ENCODE measurements around the gene DYNC1I1. TPM values are rescaled to one million over a fixed set of nuclear protein-coding genes. Genes with fewer than 3 reads are reported as not detected.

Gene DYNC1I1
- total RNA-seq, 1 experiment from 2014 or later, result 8.3 TPM

DNA sequence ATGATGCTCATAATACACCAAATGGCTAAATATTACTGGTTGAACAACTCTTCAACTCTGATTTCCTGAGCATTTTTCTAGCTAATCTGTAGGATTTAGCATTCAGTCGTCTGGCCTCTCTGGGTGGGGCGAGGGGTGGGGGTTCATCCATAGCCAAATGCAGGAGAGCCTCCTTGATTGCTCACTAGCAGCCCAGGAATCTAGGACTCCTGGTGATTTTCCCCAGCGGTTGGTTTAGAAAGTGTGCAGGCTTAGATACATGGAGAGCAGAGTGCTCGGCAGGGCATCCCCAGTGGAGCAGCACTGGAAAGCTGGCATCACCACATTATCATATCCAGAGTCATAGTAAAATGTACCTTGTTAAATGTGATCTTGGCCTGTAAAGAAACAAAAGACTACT lies 136.1 kb downstream of the DYNC1I1 start:
- H3K36me3 Mint-ChIP-seq (ENCODE audit: insufficient read depth, unreplicated experiment), result no peaks in the 10 kb centered on the region
- H3K4me3 Mint-ChIP-seq (ENCODE audit: unreplicated experiment), result no peak overlapping the region
- no peaks in the 10 kb centered on the region for H3K9me3 Mint-ChIP-seq (ENCODE audit: unreplicated experiment)
- no peaks in the 10 kb centered on the region for H3K4me1 Mint-ChIP-seq (ENCODE audit: low read depth, unreplicated experiment)
- CTCF ChIA-PET, result no interaction called here
- no peak for DNase-seq
- H3K36me3 ChIP-seq (ENCODE audit: control insufficient read depth, insufficient read depth, low read length), result no peaks in the 10 kb centered on the region
- TF ChIP-seq, protein P1, sequence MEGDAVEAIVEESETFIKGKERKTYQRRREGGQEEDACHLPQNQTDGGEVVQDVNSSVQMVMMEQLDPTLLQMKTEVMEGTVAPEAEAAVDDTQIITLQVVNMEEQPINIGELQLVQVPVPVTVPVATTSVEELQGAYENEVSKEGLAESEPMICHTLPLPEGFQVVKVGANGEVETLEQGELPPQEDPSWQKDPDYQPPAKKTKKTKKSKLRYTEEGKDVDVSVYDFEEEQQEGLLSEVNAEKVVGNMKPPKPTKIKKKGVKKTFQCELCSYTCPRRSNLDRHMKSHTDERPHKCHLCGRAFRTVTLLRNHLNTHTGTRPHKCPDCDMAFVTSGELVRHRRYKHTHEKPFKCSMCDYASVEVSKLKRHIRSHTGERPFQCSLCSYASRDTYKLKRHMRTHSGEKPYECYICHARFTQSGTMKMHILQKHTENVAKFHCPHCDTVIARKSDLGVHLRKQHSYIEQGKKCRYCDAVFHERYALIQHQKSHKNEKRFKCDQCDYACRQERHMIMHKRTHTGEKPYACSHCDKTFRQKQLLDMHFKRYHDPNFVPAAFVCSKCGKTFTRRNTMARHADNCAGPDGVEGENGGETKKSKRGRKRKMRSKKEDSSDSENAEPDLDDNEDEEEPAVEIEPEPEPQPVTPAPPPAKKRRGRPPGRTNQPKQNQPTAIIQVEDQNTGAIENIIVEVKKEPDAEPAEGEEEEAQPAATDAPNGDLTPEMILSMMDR (IDR thresholded peaks at IDR 0.05; ENCODE audit: insufficient read depth in 1 of 2, low read depth in 1 of 2, low read length in 1 of 2, severe bottlenecking in 1 of 2, unreplicated experiment in 1 of 2), result no peak
- H3K27me3 Mint-ChIP-seq (ENCODE audit: insufficient read depth, unreplicated experiment), result peaks cover 3% of the 10 kb centered on the region
- no peak overlapping the region for H3K27ac Mint-ChIP-seq (ENCODE audit: unreplicated experiment)
- no peaks in the 10 kb centered on the region for H3K27me3 ChIP-seq (replicated peaks; ENCODE audit: control insufficient read depth, insufficient read depth, low read length)
- no peaks in the 10 kb centered on the region for H3K9me3 ChIP-seq
- POLR2A ChIA-PET, result no interaction called here
- no TSS peak for BruUV-seq (replicated peaks)
- no peaks in the 10 kb centered on the region for H3K4me1 ChIP-seq
- intact Hi-C loops (cut with micrococcal nuclease; ENCODE audit: unreplicated experiment), result no loop called here
- no peak overlapping the region for H3K4me3 ChIP-seq (ENCODE audit: low read depth, low read length)

DNA sequence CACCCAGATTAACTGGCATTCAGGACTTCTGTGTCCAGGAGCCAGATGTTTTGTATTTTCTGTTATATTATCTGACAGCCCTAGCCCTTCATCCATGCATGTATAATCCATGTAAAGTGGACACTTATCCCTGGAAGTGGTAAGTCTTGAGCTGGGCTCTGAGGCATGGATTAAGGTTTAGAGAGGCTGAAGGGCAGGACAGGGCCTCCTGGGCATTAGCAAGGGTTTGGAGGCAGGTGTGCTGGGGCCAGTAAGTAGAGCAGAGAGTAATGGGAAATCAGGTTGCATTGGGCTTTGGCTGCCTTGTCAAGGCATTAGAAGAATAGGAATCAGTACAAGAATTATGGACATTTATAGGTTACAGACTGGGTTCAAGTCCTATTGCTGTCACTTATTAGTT lies 138.0 kb downstream of the DYNC1I1 start:
- Histone ChIP-seq H3K4me3 (ENCODE audit: low read depth, low read length) (no peak overlapping the region), H3K27me3 (replicated peaks; ENCODE audit: control insufficient read depth, insufficient read depth, low read length) (no peaks in the 10 kb centered on the region), H3K9me3 (no peaks in the 10 kb centered on the region), H3K36me3 (ENCODE audit: control insufficient read depth, insufficient read depth, low read length) (no peaks in the 10 kb centered on the region), H3K4me1 (no peaks in the 10 kb centered on the region)
- ChIA-PET CTCF (no interaction called here), POLR2A (no interaction called here)
- H3K27ac Mint-ChIP-seq (ENCODE audit: unreplicated experiment), result no peak overlapping the region
- no peaks in the 10 kb centered on the region for H3K9me3 Mint-ChIP-seq (ENCODE audit: unreplicated experiment)
- H3K4me3 Mint-ChIP-seq (ENCODE audit: unreplicated experiment), result no peak overlapping the region
- intact Hi-C loops (cut with micrococcal nuclease; ENCODE audit: unreplicated experiment), result no loop called here
- no peaks in the 10 kb centered on the region for H3K36me3 Mint-ChIP-seq (ENCODE audit: insufficient read depth, unreplicated experiment)
- BruUV-seq (replicated peaks), result no TSS peak
- H3K27me3 Mint-ChIP-seq (ENCODE audit: insufficient read depth, unreplicated experiment), result peaks cover 3% of the 10 kb centered on the region
- no peaks in the 10 kb centered on the region for H3K4me1 Mint-ChIP-seq (ENCODE audit: low read depth, unreplicated experiment)
- DNase-seq, result no peak
- TF ChIP-seq, protein P1 (IDR thresholded peaks at IDR 0.05; ENCODE audit: insufficient read depth in 1 of 2, low read depth in 1 of 2, low read length in 1 of 2, severe bottlenecking in 1 of 2, unreplicated experiment in 1 of 2), result no peak

GRCh38 chr7:95915731-95916130 lies 143.4 kb downstream of the DYNC1I1 start:
- CTCF ChIA-PET, result interaction anchor here (1.2 kb wide), 1 partner anchor 16 kb away, joined by 3 read pairs; no protein-coding TSS in a partner anchor
- Histone ChIP-seq H3K4me1 (no peaks in the 10 kb centered on the region), H3K9me3 (no peaks in the 10 kb centered on the region), H3K27me3 (replicated peaks; ENCODE audit: control insufficient read depth, insufficient read depth, low read length) (no peaks in the 10 kb centered on the region), H3K4me3 (ENCODE audit: low read depth, low read length) (no peak overlapping the region), H3K36me3 (ENCODE audit: control insufficient read depth, insufficient read depth, low read length) (no peaks in the 10 kb centered on the region)
- BruUV-seq (replicated peaks), result no TSS peak
- Mint-ChIP-seq H3K27me3 (ENCODE audit: insufficient read depth, unreplicated experiment) (no peaks in the 10 kb centered on the region), H3K36me3 (ENCODE audit: insufficient read depth, unreplicated experiment) (no peaks in the 10 kb centered on the region), H3K27ac (ENCODE audit: unreplicated experiment) (no peak overlapping the region), H3K9me3 (ENCODE audit: unreplicated experiment) (no peaks in the 10 kb centered on the region), H3K4me3 (ENCODE audit: unreplicated experiment) (no peak overlapping the region), H3K4me1 (ENCODE audit: low read depth, unreplicated experiment) (no peaks in the 10 kb centered on the region)
- POLR2A ChIA-PET, result no interaction called here
- intact Hi-C loops (cut with micrococcal nuclease; ENCODE audit: unreplicated experiment), result loop anchor here (1.0 to 5.0 kb wide), 5 partner anchors 77 to 1150 kb away; no protein-coding TSS in a partner anchor
- no peak for DNase-seq
- TF ChIP-seq, protein P1 (IDR thresholded peaks at IDR 0.05; ENCODE audit: insufficient read depth in 1 of 2, low read depth in 1 of 2, low read length in 1 of 2, severe bottlenecking in 1 of 2, unreplicated experiment in 1 of 2), result no peak

Data from Caco-2 (cell line).